A549 (cell line): ENCODE measurements around the gene TUBB2A.

Source experiments
- CHD4 ChIP-seq: fragments of 200-600 bp; sonication (generic); IDR thresholded peaks from 2 replicates; pipeline ENCODE4 v1.6.1; 2016; ENCODE audit warnings: antibody characterized with exemption, mild to moderate bottlenecking, borderline replicate concordance
- KDM1A ChIP-seq: fragments of 200-600 bp; sonication (generic); IDR thresholded peaks from 2 replicates; pipeline ENCODE4 v1.6.1; 2016; ENCODE audit warnings: low read depth, mild to moderate bottlenecking
- POLR2A ChIP-seq: IDR thresholded peaks from 2 replicates; pipeline ENCODE4 v1.6.1; 2012; ENCODE audit warnings: mild to moderate bottlenecking, low read length
- SMC3 ChIP-seq: fragments of >200 bp; sonication (Bioruptor Twin); formaldehyde crosslinking; IDR thresholded peaks from 3 replicates; pipeline ENCODE4 v1.6.1; 2018; ENCODE audit warnings: inconsistent platforms
- TFCP2L1 ChIP-seq: fragments of 250-450 bp; sonication (Bioruptor Pico); IDR thresholded peaks from 2 replicates; pipeline ENCODE4 v1.5.0; 2021; ENCODE audit warnings: mild to moderate bottlenecking
- TF ChIP-seq, protein P1 (sequence below): fragments of >200 bp; sonication (Bioruptor Twin); formaldehyde crosslinking; IDR thresholded peaks from 3 replicates; pipeline ENCODE4 v1.5.1; 2016
- TF ChIP-seq, protein P2 (sequence below): IDR thresholded peaks from 2 replicates; pipeline ENCODE4 v1.6.1; 2012
- TF ChIP-seq, protein P3 (sequence below): fragments of 450-650 bp; IDR thresholded peaks from 2 replicates; pipeline ENCODE4 v1.6.1; 2014; ENCODE audit warnings: antibody characterized with exemption

DNA sequence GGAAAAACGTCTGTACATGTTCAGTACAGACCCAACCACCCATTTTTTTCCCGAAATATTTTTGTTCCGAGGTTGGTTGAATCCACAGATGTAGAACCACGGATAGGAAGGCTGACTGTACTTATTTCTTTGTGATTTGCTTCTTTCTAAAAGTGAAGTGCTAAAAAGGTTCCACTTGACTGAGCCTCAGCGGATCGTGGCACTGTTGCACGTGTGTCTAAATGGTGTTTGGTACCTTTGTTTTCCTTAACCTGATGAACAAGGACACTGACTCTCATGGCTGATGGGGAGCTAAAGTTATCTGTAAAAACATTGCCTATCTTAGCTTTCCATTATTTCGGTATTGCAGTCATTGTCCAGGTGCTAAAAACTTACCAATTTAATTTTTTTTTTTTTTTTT lies 32.7 kb downstream of the TUBB2A start:
- TF ChIP-seq, protein P1, sequence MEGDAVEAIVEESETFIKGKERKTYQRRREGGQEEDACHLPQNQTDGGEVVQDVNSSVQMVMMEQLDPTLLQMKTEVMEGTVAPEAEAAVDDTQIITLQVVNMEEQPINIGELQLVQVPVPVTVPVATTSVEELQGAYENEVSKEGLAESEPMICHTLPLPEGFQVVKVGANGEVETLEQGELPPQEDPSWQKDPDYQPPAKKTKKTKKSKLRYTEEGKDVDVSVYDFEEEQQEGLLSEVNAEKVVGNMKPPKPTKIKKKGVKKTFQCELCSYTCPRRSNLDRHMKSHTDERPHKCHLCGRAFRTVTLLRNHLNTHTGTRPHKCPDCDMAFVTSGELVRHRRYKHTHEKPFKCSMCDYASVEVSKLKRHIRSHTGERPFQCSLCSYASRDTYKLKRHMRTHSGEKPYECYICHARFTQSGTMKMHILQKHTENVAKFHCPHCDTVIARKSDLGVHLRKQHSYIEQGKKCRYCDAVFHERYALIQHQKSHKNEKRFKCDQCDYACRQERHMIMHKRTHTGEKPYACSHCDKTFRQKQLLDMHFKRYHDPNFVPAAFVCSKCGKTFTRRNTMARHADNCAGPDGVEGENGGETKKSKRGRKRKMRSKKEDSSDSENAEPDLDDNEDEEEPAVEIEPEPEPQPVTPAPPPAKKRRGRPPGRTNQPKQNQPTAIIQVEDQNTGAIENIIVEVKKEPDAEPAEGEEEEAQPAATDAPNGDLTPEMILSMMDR = no peak
- TF ChIP-seq POLR2A = no peak
- TF ChIP-seq KDM1A = no peak
- TF ChIP-seq, protein P2, sequence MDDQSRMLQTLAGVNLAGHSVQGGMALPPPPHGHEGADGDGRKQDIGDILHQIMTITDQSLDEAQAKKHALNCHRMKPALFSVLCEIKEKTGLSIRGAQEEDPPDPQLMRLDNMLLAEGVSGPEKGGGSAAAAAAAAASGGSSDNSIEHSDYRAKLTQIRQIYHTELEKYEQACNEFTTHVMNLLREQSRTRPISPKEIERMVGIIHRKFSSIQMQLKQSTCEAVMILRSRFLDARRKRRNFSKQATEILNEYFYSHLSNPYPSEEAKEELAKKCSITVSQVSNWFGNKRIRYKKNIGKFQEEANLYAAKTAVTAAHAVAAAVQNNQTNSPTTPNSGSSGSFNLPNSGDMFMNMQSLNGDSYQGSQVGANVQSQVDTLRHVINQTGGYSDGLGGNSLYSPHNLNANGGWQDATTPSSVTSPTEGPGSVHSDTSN = no peak
- no peak for TF ChIP-seq SMC3
- TF ChIP-seq, protein P3, sequence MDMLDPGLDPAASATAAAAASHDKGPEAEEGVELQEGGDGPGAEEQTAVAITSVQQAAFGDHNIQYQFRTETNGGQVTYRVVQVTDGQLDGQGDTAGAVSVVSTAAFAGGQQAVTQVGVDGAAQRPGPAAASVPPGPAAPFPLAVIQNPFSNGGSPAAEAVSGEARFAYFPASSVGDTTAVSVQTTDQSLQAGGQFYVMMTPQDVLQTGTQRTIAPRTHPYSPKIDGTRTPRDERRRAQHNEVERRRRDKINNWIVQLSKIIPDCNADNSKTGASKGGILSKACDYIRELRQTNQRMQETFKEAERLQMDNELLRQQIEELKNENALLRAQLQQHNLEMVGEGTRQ = no peak
- TF ChIP-seq TFCP2L1 (CRISPR knock-in tag) = no peak
- TF ChIP-seq CHD4 = no peak
